HEK293 (cell line): ENCODE measurements around the gene GET3.
A peak's percentile ranks its signal among the peaks of the same experiment; 100 is the strongest.

Experiments used
- CTCF ChIP-seq: fragments of 450-650 bp; formaldehyde crosslinking; IDR thresholded peaks from 2 replicates; pipeline ENCODE4 v1.5.1; 2016; ENCODE audit warnings: missing biosample characterization, missing genetic modification characterization
- TCF7L2 ChIP-seq: IDR thresholded peaks from 2 replicates; pipeline ENCODE4 v1.6.1; 2011; ENCODE audit warnings: low read depth, mild to moderate bottlenecking, inconsistent platforms, low read length, moderate library complexity, borderline replicate concordance
- ZBTB26 ChIP-seq: fragments of 450-650 bp; formaldehyde crosslinking; optimal IDR thresholded peaks from 2 replicates; pipeline ENCODE3; 2016; ENCODE audit warnings: missing biosample characterization, mild to moderate bottlenecking, missing genetic modification characterization
- ZNF785 ChIP-seq: fragments of 450-650 bp; formaldehyde crosslinking; IDR thresholded peaks from 2 replicates; pipeline ENCODE4 v1.5.1; 2016; ENCODE audit warnings: missing biosample characterization, missing genetic modification characterization

GRCh38 chr19:12778017-12778904, 41.0 kb downstream of the GET3 start:
- TF ChIP-seq ZNF785 (no peak), TCF7L2 (no peak), CTCF (no peak), ZBTB26 (tag by site-specific recombination) (peak; percentile 23)
